HL-60 (cell line): Measurements from ENCODE around the gene YIF1A.
A peak's percentile ranks its signal among the peaks of the same experiment; 100 is the strongest.
"Not testable (repeated sequence)": the region's sequence is repeated elsewhere in the genome, so short reads cannot be mapped to it uniquely, and the experiment has no call there.

Experiments
- DNase-seq, 2 experiments: peaks; one replicate each; pipeline ENCODE4 v3.0.0-alpha.2; 2010 to 2020; ENCODE audit warnings: low read depth in 1 of 2, low spot score in 1 of 2
- H3K27ac ChIP-seq: fragments of 250-450 bp; sonication (Bioruptor Pico); replicated peaks from 2 replicates; pipeline ENCODE4 v1.5.1; 2020; ENCODE audit warnings: mild to moderate bottlenecking, moderate library complexity
- H3K27me3 ChIP-seq: fragments of 250-450 bp; sonication (Bioruptor Pico); 2 replicates; pipeline ENCODE4 v1.5.1; 2021; ENCODE audit warnings: mild to moderate bottlenecking, moderate library complexity; ENCODE audit not compliant: insufficient read depth, poor library complexity, severe bottlenecking
- H3K4me3 ChIP-seq: replicated peaks from 2 replicates; pipeline ENCODE4 v1.5.1; 2011; ENCODE audit warnings: mild to moderate bottlenecking, control low read depth, low read length; ENCODE audit not compliant: insufficient read depth
- GABPA ChIP-seq: IDR thresholded peaks from 2 replicates; pipeline ENCODE4 v1.6.1; 2012; ENCODE audit warnings: low read depth
- POLR2AphosphoS5 ChIP-seq: IDR thresholded peaks from 2 replicates; pipeline ENCODE4 v1.6.1; 2012; ENCODE audit warnings: low read depth
- SPI1 ChIP-seq: IDR thresholded peaks from 2 replicates; pipeline ENCODE4 v1.6.1; 2012; ENCODE audit warnings: low read depth, mild to moderate bottlenecking, borderline replicate concordance
- TF ChIP-seq, protein P1 (sequence below): IDR thresholded peaks from 2 replicates; pipeline ENCODE4 v1.6.1; 2012; ENCODE audit warnings: low read depth; ENCODE audit not compliant: insufficient replicate concordance
- TF ChIP-seq, protein P2 (sequence below): IDR thresholded peaks from one replicate; pipeline ENCODE4 v1.5.1; 2011; ENCODE audit warnings: low read length, control low read depth, inconsistent platforms; ENCODE audit not compliant: insufficient read depth

Gene YIF1A

DNA sequence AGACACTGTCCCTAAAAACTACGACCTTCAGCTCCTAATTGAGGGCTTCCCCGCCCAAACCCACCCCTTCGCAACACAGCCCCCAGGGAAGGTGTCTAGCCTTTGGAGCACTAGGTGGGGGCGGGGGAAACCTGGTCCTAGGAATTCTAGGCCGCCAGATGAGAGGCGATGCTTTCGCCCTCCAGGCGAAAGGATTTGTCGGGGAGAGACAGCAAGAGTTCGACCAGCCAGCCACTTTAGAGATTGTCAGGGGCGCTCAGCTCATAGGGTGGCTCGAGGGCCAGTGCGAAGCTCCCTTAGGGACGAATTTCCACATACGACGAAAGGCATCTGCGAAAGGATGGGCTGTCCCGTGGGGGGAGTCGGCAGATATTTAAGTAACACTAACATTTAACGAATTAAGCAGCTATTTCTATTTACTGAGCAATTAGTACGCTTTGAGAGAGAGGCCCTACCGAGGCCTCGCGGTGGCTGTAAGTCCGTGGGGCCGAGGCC is 22.6 kb upstream of the YIF1A start:
- H3K27me3 ChIP-seq = no peaks in the 10 kb centered on the region
- peak overlapping the region; percentile 40 for H3K4me3 ChIP-seq
- TF ChIP-seq, protein P1, sequence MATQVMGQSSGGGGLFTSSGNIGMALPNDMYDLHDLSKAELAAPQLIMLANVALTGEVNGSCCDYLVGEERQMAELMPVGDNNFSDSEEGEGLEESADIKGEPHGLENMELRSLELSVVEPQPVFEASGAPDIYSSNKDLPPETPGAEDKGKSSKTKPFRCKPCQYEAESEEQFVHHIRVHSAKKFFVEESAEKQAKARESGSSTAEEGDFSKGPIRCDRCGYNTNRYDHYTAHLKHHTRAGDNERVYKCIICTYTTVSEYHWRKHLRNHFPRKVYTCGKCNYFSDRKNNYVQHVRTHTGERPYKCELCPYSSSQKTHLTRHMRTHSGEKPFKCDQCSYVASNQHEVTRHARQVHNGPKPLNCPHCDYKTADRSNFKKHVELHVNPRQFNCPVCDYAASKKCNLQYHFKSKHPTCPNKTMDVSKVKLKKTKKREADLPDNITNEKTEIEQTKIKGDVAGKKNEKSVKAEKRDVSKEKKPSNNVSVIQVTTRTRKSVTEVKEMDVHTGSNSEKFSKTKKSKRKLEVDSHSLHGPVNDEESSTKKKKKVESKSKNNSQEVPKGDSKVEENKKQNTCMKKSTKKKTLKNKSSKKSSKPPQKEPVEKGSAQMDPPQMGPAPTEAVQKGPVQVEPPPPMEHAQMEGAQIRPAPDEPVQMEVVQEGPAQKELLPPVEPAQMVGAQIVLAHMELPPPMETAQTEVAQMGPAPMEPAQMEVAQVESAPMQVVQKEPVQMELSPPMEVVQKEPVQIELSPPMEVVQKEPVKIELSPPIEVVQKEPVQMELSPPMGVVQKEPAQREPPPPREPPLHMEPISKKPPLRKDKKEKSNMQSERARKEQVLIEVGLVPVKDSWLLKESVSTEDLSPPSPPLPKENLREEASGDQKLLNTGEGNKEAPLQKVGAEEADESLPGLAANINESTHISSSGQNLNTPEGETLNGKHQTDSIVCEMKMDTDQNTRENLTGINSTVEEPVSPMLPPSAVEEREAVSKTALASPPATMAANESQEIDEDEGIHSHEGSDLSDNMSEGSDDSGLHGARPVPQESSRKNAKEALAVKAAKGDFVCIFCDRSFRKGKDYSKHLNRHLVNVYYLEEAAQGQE = no peak
- TF ChIP-seq POLR2AphosphoS5 (no peak), SPI1 (no peak), GABPA (no peak)
- TF ChIP-seq, protein P2, sequence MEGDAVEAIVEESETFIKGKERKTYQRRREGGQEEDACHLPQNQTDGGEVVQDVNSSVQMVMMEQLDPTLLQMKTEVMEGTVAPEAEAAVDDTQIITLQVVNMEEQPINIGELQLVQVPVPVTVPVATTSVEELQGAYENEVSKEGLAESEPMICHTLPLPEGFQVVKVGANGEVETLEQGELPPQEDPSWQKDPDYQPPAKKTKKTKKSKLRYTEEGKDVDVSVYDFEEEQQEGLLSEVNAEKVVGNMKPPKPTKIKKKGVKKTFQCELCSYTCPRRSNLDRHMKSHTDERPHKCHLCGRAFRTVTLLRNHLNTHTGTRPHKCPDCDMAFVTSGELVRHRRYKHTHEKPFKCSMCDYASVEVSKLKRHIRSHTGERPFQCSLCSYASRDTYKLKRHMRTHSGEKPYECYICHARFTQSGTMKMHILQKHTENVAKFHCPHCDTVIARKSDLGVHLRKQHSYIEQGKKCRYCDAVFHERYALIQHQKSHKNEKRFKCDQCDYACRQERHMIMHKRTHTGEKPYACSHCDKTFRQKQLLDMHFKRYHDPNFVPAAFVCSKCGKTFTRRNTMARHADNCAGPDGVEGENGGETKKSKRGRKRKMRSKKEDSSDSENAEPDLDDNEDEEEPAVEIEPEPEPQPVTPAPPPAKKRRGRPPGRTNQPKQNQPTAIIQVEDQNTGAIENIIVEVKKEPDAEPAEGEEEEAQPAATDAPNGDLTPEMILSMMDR = peak; percentile 74
- H3K27ac ChIP-seq = peak overlapping the region; percentile 46; the same call in 1 of the 2 replicates
- no peak for DNase-seq

DNA sequence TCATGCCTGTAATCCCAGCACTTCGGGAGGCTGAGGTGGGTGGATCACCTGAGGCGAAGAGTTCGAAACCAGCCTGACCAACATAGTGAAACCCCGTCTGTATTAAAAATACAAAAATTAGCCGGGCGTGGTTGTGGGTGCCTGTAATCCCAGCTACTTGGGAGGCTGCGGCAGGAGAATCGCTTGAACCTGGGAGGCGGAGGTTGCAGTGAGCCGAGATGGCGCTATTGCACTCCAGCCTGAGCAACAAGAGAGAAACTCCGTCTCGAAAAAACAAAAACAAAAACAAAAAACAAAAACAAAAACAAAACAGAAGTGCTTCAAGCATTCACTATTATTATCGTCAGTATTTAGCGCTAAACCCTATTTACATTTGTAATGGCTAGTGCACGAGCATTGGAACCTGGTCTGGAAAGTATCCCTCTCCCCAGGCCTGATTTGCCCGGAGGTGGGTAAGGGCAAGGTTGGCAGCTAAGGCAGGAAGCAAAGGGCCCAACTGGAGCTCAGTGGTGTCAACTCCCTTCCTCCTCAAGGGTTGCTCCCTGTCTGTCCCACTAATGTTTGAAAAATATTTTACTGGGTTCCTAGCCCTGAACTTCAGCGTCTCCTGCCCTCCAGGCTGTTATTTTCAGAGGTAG is 22.0 kb upstream of the YIF1A start:
- not testable (repeated sequence) for H3K4me3 ChIP-seq, H3K27ac ChIP-seq, H3K27me3 ChIP-seq, DNase-seq

DNA sequence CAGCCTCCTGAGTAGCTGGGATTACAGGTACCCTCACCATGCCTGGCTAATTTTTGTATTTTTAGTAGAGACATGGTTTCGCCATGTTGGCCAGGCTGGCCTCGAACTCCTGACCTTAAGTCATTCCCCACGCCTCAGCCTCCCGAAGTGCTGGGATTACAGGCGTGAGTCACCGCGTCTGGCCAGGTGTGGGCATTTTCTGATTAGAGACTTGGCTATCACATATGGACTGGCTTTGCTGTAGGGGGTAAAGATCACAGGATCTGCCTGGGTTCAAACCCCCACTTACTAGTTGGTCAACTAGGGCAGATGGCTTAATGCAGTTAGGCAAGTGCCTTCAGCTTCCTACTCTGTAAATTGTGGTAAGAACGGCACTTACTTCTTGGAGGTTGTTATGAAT is 21.4 kb upstream of the YIF1A start:
- H3K4me3 ChIP-seq = no peak overlapping the region
- TF ChIP-seq POLR2AphosphoS5 = no peak
- TF ChIP-seq, protein P1 = no peak
- TF ChIP-seq, protein P2 = no peak
- TF ChIP-seq SPI1 = no peak
- TF ChIP-seq GABPA = no peak
- H3K27ac ChIP-seq = no peak overlapping the region
- DNase-seq = no peak
- no peaks in the 10 kb centered on the region for H3K27me3 ChIP-seq

DNA sequence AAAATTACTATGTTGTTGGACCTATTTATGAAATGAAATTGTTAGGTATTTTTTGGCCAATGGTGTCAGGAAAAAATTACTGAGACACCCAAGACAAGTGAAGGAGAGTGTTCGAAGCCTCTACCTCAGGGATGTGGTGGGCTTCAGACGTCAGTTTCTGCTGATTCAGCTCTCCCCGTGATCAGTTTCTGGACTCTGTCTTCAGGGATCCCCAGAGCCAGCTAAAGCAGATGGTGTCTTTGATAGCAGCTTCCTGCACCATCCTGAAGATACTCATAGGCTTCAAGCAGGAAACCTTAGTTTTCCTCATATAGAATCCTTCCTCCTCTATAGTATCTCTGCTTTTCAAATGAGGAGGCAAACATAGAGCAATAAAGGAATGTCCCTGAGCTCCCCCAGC is 20.5 kb upstream of the YIF1A start:
- Histone ChIP-seq H3K27me3 (no peaks in the 10 kb centered on the region), H3K4me3 (no peak overlapping the region), H3K27ac (no peak overlapping the region)
- TF ChIP-seq, protein P1 = no peak
- no peak for TF ChIP-seq POLR2AphosphoS5
- DNase-seq = no peak
